ENCODE results near the gene TMEM139.

Gene TMEM139

DNA sequence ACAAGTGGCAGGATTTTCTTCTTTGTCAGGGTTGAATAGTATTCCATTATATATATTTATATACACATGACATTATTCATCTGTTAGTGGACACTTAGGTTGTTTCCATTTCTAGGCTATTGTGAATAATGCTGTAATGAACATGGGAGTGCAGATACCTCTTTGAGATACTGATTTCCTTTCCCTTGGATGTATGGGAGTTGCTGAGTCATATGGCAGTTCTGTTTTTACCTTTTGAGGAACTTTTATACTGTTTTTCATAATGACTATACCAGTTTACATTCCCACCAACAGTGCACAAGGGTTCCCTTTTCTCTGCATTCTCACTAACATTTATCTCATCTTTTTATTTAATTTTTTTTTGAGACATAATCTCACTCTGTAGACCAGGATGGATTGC is 29.4 kb downstream of the TMEM139 start:
- Histone ChIP-seq H3K4me3 (ENCODE audit: low read depth in 1 of 2, low read length in 2 of 2) (no peak overlapping the region), H3K4me2 (ENCODE audit: insufficient read depth, low read length) (no peak overlapping the region), H3K27ac (ENCODE audit: low read length) (no peak overlapping the region), H3K9me3 (ENCODE audit: insufficient read depth, low read length, severe bottlenecking) (no peaks in the 10 kb centered on the region), H3K79me2 (ENCODE audit: insufficient read depth, low read length) (no peaks in the 10 kb centered on the region), H4K20me1 (ENCODE audit: insufficient read depth, low read length) (no peaks in the 10 kb centered on the region), H3K9ac (ENCODE audit: low read depth, low read length) (no peak overlapping the region), H3K27me3 (ENCODE audit: insufficient read depth, low read length, poor library complexity) (no peaks in the 10 kb centered on the region), H3K4me1 (ENCODE audit: insufficient read depth, low read length) (no peaks in the 10 kb centered on the region), H3K36me3 (ENCODE audit: insufficient read depth, low read length) (peaks cover 3% of the 10 kb centered on the region; the same call in 1 of the 2 replicates), H2AFZ (ENCODE audit: low read depth, low read length) (no peak overlapping the region)
- ATAC-seq (ENCODE audit: insufficient read depth, low read depth) (no peak), DNase-seq (no peak)
- TF ChIP-seq EZH2 (IDR thresholded peaks at IDR 0.05; ENCODE audit: borderline replicate concordance, low read depth, low read length, severe bottlenecking), result no peak
- TF ChIP-seq, protein P1, sequence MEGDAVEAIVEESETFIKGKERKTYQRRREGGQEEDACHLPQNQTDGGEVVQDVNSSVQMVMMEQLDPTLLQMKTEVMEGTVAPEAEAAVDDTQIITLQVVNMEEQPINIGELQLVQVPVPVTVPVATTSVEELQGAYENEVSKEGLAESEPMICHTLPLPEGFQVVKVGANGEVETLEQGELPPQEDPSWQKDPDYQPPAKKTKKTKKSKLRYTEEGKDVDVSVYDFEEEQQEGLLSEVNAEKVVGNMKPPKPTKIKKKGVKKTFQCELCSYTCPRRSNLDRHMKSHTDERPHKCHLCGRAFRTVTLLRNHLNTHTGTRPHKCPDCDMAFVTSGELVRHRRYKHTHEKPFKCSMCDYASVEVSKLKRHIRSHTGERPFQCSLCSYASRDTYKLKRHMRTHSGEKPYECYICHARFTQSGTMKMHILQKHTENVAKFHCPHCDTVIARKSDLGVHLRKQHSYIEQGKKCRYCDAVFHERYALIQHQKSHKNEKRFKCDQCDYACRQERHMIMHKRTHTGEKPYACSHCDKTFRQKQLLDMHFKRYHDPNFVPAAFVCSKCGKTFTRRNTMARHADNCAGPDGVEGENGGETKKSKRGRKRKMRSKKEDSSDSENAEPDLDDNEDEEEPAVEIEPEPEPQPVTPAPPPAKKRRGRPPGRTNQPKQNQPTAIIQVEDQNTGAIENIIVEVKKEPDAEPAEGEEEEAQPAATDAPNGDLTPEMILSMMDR (IDR thresholded peaks at IDR 0.05; ENCODE audit: borderline replicate concordance, extremely low read depth, low read length, poor library complexity, severe bottlenecking), result no peak

DNA sequence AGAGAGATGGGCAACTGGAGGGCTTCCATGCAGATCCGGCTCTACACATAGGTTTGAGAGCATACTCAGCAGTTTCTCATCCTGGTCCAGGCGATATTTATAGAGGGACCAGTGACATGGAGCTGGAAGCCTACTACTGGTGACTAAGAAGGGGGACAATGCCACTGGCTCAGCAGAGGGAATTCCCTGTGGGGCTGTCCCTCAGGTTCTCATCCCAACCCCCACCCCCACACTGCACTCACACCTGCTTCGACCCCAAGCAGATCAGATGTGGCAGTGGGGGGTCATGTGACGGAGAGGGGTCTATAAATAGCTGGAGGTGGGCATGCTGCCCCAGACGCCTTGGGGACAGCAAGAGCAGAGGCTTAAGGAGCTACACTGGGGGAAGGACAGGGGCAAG is 31.0 kb downstream of the TMEM139 start, which contains the start of gene CLCN1:
Gene CLCN1, plus strand, starts transcription at position 336 of the 400 bp plus-strand sequence. CDS start 102 bp downstream, outside the sequence.
- no peak within 1 kb of the TSS for H3K4me2 ChIP-seq (ENCODE audit: insufficient read depth, low read length)
- H3K27me3 ChIP-seq (ENCODE audit: insufficient read depth, low read length, poor library complexity), result no peaks in the 10 kb centered on the region

DNA sequence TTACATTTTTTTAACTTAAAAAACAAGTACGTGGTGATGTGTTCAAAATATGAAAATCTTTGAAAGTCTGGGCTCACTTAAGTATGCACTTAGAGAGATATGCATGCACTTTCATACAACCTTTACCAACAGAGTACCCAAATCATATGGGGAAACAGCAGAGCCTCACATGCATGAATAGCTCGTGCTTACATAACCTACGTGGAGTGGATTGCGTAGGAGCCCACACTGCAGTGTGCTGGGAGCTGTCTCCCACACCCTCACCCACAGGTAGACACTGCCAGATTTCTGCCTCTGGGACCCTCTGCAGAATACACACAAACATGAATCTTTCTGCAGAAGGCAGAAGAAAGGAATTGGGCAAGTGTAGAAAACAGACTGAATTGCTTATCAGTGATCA is 31.7 kb downstream of the TMEM139 start:
- no peaks in the 10 kb centered on the region for H3K27me3 ChIP-seq (ENCODE audit: insufficient read depth, low read length, poor library complexity)
- no peak for ATAC-seq (ENCODE audit: insufficient read depth, low read depth)
- no peaks in the 10 kb centered on the region for H3K79me2 ChIP-seq (ENCODE audit: insufficient read depth, low read length)
- H3K36me3 ChIP-seq (ENCODE audit: insufficient read depth, low read length), result no peaks in the 10 kb centered on the region
- H3K4me3 ChIP-seq (ENCODE audit: low read depth in 1 of 2, low read length in 2 of 2), result no peak overlapping the region
- no peaks in the 10 kb centered on the region for H3K9me3 ChIP-seq (ENCODE audit: insufficient read depth, low read length, severe bottlenecking)
- no peak overlapping the region for H3K4me2 ChIP-seq (ENCODE audit: insufficient read depth, low read length)
- H4K20me1 ChIP-seq (ENCODE audit: insufficient read depth, low read length), result no peaks in the 10 kb centered on the region
- H2AFZ ChIP-seq (ENCODE audit: low read depth, low read length), result no peak overlapping the region
- TF ChIP-seq, protein P1 (IDR thresholded peaks at IDR 0.05; ENCODE audit: borderline replicate concordance, extremely low read depth, low read length, poor library complexity, severe bottlenecking), result no peak
- TF ChIP-seq EZH2 (IDR thresholded peaks at IDR 0.05; ENCODE audit: borderline replicate concordance, low read depth, low read length, severe bottlenecking), result no peak
- H3K4me1 ChIP-seq (ENCODE audit: insufficient read depth, low read length), result no peaks in the 10 kb centered on the region
- DNase-seq, result no peak
- no peak overlapping the region for H3K9ac ChIP-seq (ENCODE audit: low read depth, low read length)
- H3K27ac ChIP-seq (ENCODE audit: low read length), result no peak overlapping the region

More for the DNA sequence above, 31.0 kb downstream of the TMEM139 start, which contains the start of gene CLCN1:
- Histone ChIP-seq H3K4me3 (ENCODE audit: low read depth in 1 of 2, low read length in 2 of 2) (no peak within 1 kb of the TSS), H3K4me1 (ENCODE audit: insufficient read depth, low read length) (no peaks in the 10 kb centered on the region), H3K27ac (ENCODE audit: low read length) (no peak within 1 kb of the TSS), H4K20me1 (ENCODE audit: insufficient read depth, low read length) (no peaks in the 10 kb centered on the region), H2AFZ (ENCODE audit: low read depth, low read length) (no peak within 1 kb of the TSS), H3K9ac (ENCODE audit: low read depth, low read length) (no peak within 1 kb of the TSS), H3K9me3 (ENCODE audit: insufficient read depth, low read length, severe bottlenecking) (no peaks in the 10 kb centered on the region), H3K79me2 (ENCODE audit: insufficient read depth, low read length) (no peaks in the 10 kb centered on the region), H3K36me3 (ENCODE audit: insufficient read depth, low read length) (no peaks in the 10 kb centered on the region)
- DNase-seq, result no peak
- no peak for TF ChIP-seq EZH2 (IDR thresholded peaks at IDR 0.05; ENCODE audit: borderline replicate concordance, low read depth, low read length, severe bottlenecking)
- TF ChIP-seq, protein P1 (IDR thresholded peaks at IDR 0.05; ENCODE audit: borderline replicate concordance, extremely low read depth, low read length, poor library complexity, severe bottlenecking), result no peak
- ATAC-seq (ENCODE audit: insufficient read depth, low read depth), result no peak

DNA sequence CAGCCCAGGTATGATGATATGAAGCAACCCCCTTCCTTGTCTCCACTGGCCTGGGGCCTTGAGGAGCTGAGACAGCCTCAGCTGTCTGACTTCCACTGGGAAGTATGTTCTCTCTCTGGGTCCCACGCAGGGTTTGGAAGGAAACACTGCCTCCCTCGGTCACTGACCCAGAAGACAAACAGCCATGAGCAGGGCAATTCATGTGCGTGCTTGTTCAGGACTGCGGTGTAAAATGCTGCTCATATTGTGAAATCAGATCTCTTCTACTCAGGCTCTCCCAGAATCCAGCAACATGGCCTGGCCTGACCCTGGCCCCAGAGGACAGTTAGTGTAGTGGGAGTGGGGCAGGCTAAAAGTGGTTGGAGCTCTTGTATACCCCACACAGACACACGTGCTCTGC is 33.9 kb downstream of the TMEM139 start:
- H2AFZ ChIP-seq (ENCODE audit: low read depth, low read length), result no peak overlapping the region

More for the DNA sequence above, 33.9 kb downstream of the TMEM139 start:
- H3K9ac ChIP-seq (ENCODE audit: low read depth, low read length), result no peak overlapping the region
- no peaks in the 10 kb centered on the region for H4K20me1 ChIP-seq (ENCODE audit: insufficient read depth, low read length)
- TF ChIP-seq EZH2 (IDR thresholded peaks at IDR 0.05; ENCODE audit: borderline replicate concordance, low read depth, low read length, severe bottlenecking), result no peak
- TF ChIP-seq, protein P1 (IDR thresholded peaks at IDR 0.05; ENCODE audit: borderline replicate concordance, extremely low read depth, low read length, poor library complexity, severe bottlenecking), result no peak
- ATAC-seq (ENCODE audit: insufficient read depth, low read depth) (no peak), DNase-seq (no peak)
- no peak overlapping the region for H3K4me2 ChIP-seq (ENCODE audit: insufficient read depth, low read length)
- no peaks in the 10 kb centered on the region for H3K9me3 ChIP-seq (ENCODE audit: insufficient read depth, low read length, severe bottlenecking)
- H3K36me3 ChIP-seq (ENCODE audit: insufficient read depth, low read length), result no peaks in the 10 kb centered on the region
- no peak overlapping the region for H3K4me3 ChIP-seq (ENCODE audit: low read depth in 1 of 2, low read length in 2 of 2)
- no peaks in the 10 kb centered on the region for H3K4me1 ChIP-seq (ENCODE audit: insufficient read depth, low read length)
- H3K27me3 ChIP-seq (ENCODE audit: insufficient read depth, low read length, poor library complexity), result no peaks in the 10 kb centered on the region
- no peaks in the 10 kb centered on the region for H3K79me2 ChIP-seq (ENCODE audit: insufficient read depth, low read length)
- H3K27ac ChIP-seq (ENCODE audit: low read length), result no peak overlapping the region
